GM12874 (cell line): ENCODE results near the gene CXCL3.

Experiments used
- TF ChIP-seq, protein P1 (sequence below): IDR thresholded peaks from 2 replicates; pipeline ENCODE4 v1.5.1; 2011; ENCODE audit warnings: low read depth, mild to moderate bottlenecking, control low read depth, low read length, moderate library complexity; ENCODE audit not compliant: insufficient read depth

Gene CXCL3

DNA sequence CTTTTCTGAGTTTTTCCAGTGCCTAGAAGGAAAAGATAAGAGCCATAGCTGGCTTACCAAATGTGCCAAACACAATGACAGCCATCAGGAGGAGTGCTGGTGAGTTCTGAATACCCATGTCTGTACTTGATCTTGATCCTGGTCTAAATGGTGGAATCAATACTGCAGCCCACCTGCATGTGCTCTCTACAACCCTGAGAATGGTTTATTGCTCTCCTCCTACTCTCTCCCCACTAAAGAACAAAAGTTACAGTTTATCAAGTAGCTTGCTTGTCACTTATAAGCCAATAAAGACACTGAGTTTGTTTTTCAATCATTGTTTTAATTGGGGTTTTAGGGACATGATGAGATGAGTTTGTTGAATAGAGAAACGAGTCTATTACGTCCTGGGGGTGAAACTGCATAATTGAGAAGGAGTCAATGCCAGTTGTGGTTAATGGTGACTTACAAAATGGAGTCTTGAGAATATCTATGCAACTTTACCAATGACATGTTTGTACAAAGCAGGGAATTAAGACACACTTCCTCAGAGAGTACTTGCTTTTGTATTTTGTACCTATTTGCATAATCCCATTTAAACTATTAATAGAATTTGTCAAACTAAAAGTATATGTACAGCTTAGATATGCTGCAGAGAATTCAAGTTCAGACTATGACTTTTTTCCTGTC, 20.8 kb upstream of the CXCL3 start:
- TF ChIP-seq, protein P1, sequence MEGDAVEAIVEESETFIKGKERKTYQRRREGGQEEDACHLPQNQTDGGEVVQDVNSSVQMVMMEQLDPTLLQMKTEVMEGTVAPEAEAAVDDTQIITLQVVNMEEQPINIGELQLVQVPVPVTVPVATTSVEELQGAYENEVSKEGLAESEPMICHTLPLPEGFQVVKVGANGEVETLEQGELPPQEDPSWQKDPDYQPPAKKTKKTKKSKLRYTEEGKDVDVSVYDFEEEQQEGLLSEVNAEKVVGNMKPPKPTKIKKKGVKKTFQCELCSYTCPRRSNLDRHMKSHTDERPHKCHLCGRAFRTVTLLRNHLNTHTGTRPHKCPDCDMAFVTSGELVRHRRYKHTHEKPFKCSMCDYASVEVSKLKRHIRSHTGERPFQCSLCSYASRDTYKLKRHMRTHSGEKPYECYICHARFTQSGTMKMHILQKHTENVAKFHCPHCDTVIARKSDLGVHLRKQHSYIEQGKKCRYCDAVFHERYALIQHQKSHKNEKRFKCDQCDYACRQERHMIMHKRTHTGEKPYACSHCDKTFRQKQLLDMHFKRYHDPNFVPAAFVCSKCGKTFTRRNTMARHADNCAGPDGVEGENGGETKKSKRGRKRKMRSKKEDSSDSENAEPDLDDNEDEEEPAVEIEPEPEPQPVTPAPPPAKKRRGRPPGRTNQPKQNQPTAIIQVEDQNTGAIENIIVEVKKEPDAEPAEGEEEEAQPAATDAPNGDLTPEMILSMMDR: no peak

DNA sequence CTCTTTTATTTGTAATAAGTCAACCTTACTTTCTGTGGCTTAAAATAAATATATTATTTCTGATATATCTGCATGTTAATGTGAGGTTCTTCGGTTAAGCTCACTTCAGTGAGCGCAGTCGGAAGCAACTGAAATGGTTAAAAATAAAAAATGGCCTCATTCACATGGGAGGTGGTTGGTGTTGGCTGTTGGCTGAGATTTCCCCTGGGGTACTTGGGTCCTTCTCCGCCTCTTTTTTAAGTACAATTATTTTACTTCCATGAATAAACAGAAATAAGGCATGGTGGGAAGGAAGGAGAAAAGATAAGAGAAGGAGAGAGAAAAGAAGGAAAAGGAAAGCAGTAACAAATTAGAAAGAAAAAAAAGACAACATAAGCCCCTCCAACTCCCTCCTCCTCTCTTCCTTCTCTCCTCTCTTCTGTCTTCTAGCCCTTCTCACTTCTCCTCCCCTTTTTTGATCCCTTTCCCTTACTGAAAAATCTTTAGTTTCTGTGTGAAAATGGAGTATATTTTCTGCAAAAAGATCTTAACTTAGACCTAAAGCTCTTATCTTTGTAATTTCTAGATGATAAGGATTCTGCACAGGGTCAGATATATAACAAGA, 19.7 kb upstream of the CXCL3 start:
- TF ChIP-seq, protein P1: no peak

DNA sequence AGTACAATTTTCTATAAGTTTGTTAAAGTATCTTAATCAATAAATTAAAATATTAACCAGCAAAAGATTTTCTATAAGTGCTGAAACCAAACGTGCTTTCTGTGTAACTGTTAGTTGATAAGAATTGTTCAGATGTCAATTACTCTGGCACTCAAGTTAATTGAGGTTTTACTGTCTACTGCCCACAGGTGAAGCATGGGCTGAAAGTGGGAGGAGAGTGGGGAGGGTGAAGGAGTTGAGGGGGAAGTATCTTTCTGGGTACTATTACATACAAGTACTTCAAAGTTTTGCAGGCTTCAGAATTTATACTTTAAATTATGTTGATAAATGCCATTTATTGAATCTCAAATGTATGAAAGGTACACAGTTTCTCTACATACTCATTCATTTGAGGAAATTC, 19.1 kb upstream of the CXCL3 start:
- TF ChIP-seq, protein P1: no peak

DNA sequence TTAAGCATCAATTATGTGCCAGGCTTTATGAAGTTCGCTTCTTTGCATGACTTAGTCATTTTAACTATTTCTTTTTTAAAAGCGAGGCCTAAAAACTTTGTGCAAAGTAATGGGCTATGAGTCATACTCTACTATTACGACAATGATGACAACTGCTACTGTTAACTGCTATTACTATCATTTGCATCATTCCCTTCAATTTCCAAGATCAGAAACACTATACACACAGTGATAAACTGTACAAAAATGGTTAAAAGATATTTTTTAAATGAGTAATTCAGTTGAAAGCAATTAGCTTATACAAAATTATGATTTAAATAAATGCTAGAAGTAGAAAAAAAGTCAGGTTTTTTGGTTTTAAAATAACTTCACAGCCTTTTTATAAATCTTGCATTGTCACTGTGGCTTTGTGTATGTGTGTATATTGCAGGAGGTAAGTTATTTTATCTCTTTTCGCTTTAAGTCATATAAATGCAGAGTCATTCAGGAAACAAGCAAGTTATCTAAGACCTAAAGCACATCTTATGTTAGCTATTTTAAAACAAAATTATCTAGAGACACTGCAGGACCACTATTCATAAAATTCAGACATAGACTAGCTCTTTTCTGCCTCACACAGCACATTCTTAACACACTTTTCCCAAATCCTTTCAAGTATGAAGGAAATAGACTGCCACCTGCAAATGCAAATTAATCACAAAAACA, 18.5 kb upstream of the CXCL3 start:
- TF ChIP-seq, protein P1: no peak

DNA sequence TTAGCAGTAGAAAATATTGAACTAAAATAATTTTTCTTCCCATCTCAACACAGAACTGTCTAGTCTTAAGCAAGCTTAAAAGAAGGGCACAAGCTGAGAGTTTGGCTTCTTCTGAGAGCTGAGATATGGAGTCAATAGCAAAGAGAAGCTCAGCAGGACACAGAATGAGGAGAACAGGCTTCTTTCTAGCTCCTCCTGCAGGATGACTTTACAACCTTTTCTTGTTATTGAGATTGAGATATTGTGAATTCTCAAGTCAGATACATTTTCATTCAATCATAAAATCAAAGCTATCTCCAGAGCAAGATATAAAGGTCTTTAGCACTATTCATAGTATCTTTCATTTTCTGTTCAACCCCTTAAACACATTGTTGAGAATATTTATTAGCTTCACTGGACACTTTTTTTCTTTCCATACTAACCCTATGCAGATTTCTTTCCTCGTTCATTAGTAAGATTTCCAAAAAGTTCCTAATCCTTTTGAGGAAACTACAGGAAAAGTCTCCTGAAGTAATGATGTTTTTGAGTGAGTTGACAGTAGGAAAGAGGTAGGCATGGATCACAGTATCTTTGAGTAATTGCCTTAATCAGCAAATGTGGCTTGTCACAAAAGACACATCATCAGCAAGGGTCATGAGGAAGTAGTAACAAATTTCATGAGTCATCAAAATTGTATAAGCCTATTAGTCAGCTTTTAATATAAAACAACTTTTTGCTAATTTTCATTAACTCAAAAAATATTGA, 17.8 kb upstream of the CXCL3 start:
- TF ChIP-seq, protein P1: no peak

DNA sequence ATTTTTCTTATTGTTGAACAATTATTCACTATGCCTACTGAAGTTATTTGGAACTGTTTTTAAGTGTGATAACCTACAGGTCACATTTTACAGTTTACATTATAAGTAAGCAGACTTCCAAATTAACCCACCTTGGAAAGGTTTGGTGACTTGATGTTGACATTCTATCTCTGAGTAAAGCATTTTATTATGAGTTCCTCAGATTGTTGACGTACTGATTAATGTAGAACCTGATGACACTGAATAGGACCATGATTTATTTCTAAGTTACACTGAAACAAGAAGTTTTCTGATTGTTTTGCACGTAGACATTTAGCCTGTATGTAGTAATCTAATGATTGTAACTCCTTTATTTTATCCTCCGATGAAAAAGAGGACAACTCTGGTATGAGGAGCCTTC, 17.0 kb upstream of the CXCL3 start:
- TF ChIP-seq, protein P1: no peak

DNA sequence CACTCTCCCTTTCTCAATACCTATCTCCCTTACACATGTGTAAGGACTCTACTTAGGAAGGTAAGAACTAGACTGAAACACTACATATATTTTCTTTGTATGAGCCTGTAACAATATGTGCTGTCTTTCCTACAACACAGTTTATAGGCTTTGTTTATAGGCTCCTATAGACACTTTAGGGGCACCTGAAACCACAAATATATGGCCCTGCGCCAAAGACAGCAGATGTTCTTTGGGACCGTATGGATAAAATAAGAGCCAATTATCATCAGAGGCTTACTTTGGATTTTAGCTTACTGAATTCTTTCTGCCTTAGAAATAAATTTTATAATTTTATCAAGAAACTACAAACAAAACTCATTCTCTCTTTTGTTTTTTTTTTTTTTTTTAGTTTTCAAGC, 16.6 kb upstream of the CXCL3 start:
- TF ChIP-seq, protein P1: no peak
